GM21723 (cell line): ENCODE results near the gene TCP11L1.

Source experiments
- ATAC-seq: cut with Tn5 transposase; IDR thresholded peaks from one replicate; pipeline ENCODE4 v1.9.1; 2021; ENCODE audit warnings: mild to moderate bottlenecking, moderate library complexity; ENCODE audit not compliant: unreplicated experiment

Gene TCP11L1, protein sequence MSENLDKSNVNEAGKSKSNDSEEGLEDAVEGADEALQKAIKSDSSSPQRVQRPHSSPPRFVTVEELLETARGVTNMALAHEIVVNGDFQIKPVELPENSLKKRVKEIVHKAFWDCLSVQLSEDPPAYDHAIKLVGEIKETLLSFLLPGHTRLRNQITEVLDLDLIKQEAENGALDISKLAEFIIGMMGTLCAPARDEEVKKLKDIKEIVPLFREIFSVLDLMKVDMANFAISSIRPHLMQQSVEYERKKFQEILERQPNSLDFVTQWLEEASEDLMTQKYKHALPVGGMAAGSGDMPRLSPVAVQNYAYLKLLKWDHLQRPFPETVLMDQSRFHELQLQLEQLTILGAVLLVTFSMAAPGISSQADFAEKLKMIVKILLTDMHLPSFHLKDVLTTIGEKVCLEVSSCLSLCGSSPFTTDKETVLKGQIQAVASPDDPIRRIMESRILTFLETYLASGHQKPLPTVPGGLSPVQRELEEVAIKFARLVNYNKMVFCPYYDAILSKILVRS

DNA sequence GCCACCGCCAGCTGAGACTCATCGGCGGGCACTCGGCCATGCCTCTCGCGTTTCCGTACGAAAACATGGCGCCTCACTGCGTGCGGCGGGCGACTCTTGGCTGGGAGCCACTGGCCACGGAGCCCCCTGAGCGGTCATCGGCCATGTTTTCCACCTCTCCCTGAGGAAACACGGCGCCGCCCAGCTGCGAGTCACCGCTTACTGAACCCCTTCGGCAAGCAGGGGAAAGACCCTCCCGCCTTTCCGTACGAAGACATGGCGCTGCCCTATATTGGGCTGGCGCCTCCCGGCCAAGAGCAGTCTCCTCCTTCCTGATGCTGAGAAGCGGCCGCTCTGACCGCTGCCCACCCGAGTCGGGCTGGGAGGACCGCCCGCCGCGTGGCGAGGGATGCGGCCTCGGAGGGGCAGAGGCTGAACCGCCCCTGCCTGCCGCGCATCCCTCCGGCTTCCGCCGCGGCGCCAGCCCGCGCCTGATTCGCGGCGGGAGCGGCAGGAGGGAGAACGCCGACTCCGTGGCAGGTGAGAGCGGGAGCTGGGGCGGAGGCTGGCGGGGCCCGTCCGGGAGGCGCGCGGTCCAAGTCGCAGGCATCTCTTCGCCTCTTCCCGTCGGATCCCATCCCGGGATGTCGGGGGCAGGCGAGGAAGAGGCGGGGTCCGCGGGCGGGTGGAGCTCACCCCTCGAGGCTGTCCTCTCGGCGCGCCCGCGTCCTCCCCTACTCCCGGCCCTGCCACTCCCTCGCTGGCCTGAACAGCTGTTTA, at the start of gene TCP11L1:
Gene TCP11L1 (plus strand): TSS at position 299 of the 759 bp plus-strand sequence. CDS start 4,202 bp downstream, outside the sequence.
- ATAC-seq = peak; percentile 82

DNA sequence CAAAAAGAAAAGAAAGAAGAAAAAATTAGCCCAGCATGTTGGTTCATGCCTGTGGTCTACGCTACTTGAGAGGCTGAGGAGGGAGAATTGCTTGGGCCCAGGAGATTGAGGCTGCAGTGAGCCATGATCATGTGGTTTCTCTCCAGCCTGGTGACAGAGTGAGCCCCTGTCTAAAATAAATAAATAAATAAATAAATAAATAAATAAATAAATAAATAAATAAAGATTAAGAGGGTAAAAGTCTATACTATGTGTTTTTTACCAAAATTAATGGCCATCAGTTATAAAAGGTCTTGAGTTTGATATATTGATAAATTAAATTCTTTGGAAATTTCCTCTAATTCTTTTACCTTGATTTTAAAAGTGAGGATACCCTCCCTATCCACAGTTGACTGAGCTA, 48.9 kb upstream of the TCP11L1 start:
- ATAC-seq = no peak

DNA sequence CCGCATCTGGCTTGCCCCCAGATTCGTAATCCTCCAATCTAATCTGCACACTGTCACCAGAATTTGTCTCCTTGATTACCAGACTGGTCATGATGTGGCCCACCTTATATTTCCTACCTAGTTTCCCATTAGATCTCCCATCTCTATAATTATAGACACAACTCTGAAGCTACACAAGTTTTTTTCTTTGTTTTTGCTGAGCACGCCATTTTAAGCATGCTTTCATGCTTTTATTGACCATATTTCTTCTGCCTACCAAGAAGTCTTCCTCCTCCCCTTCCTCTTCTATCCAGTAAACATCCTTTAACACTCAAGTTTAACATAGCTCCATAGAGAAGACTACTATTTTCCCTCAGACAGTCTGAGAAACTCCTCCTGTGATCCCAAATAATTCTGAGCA, 47.9 kb upstream of the TCP11L1 start:
- no peak for ATAC-seq

DNA sequence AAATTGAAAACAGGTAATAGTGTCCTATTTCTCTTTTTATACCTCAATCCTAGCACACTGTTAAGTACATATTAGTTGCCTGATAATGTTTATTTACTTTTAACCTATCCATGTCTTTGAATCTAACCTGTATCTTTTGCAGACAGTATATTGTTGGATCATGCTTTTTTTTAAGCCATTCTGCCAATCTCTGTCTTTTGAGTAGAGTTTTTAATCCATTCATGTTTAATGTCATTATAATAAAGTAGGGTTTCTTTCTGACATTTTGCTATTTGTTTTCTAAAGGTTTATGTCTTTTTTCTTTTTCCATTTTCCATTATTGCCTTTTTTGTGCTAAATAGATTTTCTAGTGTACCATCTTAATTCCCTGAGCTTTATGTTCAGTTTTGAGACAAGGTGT, 47.5 kb upstream of the TCP11L1 start:
- ATAC-seq = no peak

DNA sequence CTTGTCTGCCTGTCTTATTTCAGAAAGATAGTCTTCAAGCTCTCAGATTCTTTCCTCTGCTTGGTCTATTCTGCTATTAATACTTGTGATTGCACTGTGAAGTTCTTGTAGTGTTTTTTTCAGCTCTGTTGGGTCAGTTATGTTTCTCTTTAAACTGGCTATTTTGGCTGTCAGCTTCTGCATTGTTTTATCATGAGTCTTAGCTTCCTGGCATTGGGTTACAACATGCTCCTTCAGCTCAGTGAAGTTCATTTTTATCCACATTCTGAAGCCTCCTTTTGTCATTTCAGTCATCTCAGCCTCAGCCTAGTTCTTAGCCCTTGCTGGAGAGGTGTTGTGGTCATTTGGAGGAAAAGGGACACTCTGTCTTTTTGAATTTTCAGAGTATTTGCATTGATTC, 39.2 kb upstream of the TCP11L1 start:
- ATAC-seq = no peak

DNA sequence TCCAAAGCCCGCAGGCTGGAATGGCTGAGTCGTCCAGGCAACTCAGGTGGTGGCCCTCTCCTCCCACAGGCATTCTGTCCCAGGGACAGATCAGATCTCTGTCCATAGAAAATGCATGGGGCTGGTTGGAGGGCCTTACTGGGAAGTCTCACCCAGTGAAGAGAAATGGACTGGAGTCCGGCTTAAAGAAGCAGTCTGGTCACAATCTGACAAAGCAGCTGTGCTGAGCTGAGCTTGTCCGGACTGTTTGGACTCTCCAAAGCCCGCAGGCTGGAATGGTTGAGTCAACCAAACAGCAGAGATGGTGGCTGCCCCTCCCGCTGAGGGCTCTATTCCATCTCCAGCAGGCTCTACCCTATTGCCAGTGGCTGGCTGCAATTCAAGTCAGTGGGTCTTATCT, 38.1 kb upstream of the TCP11L1 start:
- no peak for ATAC-seq

DNA sequence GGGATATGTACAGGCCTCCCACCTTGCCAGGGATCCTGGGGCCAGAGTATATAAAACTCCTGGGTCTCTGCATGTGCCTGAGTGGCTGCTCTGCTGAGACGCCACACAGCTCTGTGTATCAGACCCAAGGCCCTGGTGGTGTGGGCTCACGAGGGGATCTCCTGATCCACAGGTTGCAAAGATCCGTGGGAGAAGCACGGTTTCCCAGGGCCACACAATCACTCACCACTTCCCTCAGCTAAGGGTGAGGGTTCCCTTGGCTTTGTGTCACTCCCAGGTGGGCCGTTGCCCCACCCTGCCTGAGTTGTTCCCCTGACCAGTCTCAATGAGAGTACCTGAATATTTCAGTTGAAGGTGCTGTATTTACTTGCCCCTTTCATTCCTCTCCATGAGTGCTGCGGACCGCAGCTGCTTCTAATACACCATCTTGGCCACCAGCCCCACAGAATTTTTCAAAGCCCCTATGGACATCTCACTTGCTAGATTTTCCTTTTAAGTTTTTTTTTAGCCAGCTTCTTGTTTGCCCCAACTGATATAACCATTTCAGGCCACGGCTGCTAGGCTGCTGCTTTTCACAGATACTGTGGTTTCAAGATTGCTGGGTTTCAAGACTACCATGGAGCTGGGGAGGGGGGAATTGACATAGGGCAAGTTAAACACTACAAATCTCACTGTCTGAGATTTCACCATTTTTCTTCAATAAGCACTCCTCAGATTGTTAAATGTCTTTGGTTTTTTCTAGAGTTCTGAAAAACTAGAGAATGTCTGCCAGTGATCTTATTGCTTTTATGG, 37.4 kb upstream of the TCP11L1 start:
- ATAC-seq = no peak

DNA sequence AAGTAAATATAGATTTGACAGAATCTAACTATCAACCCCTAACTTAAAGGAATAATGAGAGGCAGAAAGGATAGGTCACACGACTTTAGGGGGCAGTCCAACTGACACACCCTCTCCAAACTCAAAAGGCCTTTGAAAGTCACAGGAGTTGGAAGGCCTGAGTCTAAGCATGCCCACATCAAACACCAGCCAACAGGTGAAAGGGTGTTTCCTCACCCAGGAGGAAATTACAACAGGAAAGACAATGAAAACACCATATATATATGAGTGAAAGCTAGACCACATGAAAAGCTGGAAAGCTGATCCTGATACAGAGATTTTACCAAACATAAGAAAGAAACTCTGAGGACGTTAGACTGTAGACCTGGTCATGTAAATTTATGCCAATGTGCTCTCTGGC, 34.2 kb upstream of the TCP11L1 start:
- ATAC-seq = no peak

DNA sequence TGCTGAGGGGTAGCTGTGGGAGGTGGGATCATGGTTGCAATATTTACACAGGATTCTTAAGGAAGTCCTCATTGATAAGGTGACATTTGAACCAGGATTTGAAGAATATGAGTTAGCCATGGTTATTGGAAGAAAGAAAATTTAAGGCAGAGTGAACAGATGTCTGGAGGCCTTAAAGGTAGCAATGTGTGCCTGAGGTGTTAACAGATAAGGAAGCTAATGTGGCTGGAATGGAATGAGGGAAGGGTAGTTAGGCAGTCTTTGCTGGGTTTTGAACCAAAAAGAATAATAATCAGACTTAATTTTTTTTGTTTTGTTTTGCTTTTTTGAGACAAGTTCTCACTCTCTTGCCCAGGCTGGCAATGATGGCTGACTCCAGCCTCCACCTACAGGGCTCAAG, 33.4 kb upstream of the TCP11L1 start:
- ATAC-seq = no peak

DNA sequence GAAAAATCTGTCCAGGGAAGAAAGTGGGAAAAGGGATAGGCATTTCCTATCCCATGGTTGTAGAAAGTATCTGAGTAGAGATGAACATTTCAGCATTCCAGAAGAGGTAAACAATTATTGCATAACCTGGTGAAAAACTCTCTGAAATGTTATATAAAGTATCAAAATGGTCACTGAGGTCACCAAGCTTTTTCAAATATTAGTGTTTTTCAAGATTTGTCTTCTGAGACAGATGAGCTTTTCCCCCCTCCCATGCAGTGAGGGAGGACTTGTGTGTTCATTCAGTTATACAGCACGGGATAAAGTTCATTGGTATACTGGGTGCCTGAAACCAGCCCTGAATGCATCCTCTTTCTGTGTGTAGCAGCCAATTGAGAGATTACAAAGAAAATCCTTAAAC, 25.6 kb upstream of the TCP11L1 start:
- no peak for ATAC-seq

DNA sequence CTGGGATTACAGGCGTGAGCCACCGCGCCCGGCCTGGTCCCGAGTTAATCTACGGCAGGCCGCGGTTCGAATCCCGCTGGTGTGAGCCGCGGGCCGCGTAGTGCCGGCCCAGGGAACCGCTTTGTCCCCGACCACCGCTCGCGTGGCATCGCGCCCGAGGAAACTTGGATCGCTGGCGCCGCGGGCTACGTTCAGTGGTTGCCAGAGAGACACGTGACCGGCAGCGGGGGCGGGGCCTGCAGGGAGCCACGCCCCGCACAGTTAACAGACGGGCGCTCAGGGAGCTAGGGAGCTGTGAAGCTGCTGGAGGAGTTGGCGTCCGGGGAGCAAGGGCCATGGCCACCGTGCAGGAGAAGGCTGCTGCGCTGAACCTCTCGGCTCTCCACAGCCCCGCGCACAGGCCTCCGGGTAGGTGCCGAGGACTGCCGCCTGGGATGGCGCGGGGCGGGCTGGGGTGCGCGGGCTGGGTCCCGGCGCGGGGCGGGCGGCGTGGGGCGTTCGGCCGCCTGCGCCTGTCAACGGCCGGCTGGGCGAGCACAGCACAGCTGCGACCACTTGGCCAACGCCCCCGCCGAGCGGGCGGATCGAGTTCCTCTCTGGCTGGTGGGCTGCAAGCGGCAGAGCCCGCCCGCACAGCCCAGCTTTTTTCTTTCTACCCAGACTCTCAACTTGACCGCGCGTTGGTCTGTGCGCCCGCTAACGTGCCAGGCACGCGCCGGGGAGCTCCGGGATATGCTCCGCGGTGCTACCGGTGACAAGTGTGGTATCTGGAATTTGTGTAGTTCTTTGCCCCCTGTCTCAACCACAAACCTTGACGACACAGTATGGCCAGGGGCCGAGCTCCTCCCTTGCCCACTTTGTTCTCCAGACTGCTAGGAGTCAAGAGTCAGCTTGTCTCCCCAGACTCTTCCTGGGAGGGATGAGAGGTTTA, 23.5 kb upstream of the TCP11L1 start, which contains the start of gene DEPDC7:
Gene DEPDC7 (plus strand): TSS at position 258 of the 931 bp plus-strand sequence. CDS start 78 bp downstream, at position 336.
- ATAC-seq = peak; percentile 62

DNA sequence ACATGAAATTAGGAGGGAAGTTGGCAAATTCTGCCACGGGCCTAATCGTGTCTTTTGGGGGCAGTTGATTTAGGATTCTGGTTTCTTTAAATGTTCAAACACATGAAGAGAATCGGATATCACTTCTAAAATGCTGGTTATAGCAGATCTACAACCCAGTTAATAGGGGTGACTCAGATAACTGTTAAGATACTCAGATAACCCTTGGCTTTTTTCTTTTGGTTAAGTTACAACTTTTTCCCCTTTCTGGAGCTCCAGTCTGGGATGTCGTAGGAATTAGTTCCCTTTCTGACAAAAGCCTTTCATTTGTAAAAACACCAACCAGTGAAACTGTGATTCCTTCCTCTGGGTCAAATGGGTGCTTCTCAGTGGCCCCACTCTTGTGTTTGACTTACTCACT, 22.7 kb upstream of the TCP11L1 start:
- ATAC-seq = no peak

DNA sequence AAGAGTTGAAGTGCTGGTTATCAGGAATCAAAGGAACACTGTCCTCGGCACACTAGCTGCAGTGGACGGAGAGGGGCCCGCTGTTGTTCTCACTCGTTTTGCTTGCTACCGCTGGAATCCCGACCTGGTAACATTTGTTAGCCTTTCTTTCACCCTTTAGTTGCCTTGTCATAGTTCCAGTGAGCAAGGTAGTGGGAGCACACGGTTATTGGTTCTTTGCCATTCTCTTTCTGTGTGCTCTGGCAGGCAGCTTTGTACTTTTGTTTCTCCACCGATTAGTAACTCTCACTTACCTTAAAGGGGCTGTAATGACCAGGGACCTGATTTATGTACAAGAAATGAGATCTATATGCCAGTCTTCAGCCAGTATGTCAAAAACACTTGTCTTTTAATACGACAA, 21.9 kb upstream of the TCP11L1 start:
- ATAC-seq = no peak

DNA sequence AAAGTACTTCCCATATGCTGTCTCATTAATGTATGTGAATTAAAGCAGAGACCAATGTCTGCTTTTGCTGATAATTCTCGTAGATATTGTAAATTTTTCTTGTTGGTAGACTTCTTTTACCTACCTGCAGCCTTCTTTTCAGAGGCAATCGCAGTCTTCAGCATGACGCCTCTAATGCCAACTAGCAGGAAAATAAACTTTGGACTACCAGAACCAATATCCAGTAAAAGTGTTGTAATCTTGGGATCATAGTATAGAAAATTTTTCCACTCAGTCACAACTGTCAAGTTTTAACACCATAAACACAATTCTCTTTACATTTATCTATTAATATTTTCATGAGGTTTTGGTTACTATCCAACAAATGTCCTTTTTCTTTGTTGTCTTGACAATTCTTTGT, 21.4 kb upstream of the TCP11L1 start:
- no peak for ATAC-seq

DNA sequence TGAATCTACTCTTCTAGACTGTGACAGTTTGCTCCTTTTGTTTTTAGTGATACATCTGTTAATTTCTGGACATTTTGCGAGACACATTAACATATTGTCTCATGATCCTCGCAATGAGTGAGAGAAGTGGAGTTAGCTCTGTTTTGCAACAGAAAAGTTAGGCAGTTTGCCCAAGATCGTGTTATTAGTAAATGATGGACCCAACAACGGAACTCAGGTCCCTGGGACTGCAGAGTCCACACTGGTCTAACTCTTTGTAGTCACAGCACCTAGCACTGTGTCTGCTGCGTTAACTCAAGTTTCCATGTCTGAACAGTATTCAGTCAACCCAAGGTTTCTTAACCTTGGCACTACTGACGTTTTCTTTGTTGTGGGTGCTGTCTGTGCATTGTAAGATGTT, 20.5 kb upstream of the TCP11L1 start:
- ATAC-seq = no peak

DNA sequence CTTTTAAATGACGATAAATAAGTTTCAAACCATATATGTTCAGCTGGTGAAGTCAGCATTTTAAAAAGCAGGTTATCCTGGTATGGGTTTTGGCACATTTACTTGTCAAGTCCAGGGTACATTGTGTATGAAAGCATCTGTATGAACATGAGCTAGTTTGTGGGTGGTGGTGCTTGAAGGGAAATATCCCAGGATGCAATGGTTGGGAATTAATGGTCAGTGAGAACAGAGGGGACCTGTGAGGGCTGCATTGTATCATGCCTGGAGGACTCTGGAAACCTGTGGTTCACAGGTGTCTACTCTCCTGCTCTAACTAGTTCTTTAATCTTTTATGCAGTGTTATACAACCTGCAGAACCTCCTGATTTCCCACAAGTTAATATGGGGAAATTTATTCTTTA, 17.9 kb upstream of the TCP11L1 start:
- no peak for ATAC-seq

DNA sequence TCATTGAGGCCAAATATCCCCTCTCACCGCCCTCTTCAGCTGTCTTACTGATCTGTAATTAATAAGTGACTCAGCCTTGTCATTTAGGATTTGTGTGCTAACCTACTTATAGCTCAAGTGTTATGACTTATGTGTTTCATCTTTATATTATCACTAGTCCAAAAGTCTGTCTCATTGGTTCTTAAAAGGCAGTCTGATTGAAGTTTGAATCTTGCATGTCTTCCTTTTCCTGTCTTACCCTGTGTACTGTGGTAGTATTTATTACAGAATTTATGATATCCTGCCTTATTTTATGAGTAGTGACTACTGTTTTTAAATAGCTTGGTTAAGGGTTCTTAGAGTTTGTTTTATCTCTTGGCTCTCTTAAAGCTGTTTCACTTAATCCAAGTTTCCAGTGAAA, 17.4 kb upstream of the TCP11L1 start:
- no peak for ATAC-seq

DNA sequence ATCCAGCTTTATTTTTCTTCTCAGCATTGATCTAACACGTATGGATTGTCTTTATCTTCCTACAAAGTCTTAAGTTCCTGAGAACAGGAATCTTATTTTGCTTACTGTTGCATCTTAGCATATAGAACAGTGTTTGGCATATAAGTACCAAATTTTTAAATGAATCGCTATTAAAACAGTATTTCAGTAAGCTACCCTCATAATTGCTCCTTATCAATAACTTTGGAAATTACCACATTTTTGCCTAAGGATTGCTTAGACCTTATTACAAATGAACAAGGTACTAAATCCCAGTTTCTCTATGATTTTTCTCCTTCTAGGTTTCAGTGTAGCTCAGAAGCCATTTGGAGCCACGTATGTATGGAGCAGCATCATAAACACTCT, 14.0 kb upstream of the TCP11L1 start:
- ATAC-seq = no peak

DNA sequence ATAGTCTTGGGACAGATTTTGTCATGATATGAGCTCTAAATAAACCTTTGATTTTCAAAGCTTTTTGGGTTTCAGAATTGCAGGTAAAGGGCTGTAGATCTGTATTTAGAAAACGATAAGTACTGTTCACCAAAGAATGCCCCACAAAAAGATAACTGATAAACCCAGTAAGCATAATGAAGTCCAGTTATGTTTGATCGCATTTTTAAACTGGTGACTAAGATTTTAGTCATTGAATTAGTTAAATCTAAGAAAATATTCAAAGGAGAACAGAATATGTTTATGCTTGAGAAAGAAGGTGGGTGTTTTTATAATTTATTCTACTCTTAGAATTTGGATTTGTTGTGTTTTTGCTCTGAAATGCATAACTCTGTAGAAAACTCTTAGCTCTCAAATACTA, 12.1 kb upstream of the TCP11L1 start:
- no peak for ATAC-seq

DNA sequence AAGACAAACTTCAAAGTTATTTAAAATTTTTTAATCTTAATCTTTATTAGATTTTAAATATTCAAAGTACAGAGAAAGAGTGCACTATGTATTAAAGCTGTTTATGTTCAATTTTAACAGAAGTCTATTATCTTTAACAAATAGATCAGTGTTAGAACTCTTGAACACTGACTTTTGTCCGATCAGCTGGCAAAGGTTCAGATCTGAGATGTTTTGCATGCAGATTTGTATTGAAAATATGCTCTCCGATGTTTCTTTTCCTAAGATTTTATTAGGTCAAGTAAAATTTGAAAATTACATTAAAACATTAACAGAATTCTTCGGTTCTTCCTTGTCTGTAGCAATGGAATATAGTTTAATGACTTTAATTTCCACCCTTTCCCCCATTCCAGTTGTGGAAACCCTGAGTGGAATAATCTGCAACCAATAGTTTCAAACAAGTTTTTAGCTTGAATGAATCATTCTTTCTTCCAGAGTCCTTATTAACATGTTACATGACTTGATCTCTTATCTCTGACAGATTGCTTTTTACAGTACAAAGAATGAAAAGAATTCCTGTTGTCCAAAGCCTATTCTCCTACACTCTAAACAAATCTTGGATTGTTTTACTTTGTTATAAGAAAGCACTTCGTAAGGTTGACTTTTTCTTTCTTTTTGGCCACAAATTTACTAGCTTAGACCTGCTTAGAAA, 11.4 kb upstream of the TCP11L1 start:
- ATAC-seq = no peak
